ACC112 (cell line): ENCODE results near the gene S1PR5.
"Not testable (repeated sequence)": the region's sequence is repeated elsewhere in the genome, so short reads cannot be mapped to it uniquely, and the experiment has no call there.

Source experiments
- H2AFZ ChIP-seq: fragments of 200-600 bp; sonication (generic); one replicate; pipeline ENCODE4 v1.6.0; 2017; ENCODE audit warnings: antibody characterized with exemption, low read length; ENCODE audit not compliant: unreplicated experiment
- H3K27ac ChIP-seq: fragments of 200-600 bp; sonication (generic); 2 replicates; pipeline ENCODE4 v1.5.1; 2014; ENCODE audit warnings: low read depth, mild to moderate bottlenecking, antibody characterized with exemption, low read length, moderate library complexity
- H3K27me3 ChIP-seq: fragments of 200-600 bp; sonication (generic); 2 replicates; pipeline ENCODE4 v1.6.1; 2014; ENCODE audit warnings: mild to moderate bottlenecking, antibody characterized with exemption, low read length, moderate library complexity, mixed read lengths; ENCODE audit not compliant: insufficient read depth
- H3K36me3 ChIP-seq: fragments of 200-600 bp; sonication (generic); 2 replicates; pipeline ENCODE4 v1.6.1; 2016; ENCODE audit warnings: mild to moderate bottlenecking, antibody characterized with exemption, low read length, moderate library complexity, mixed read lengths; ENCODE audit not compliant: insufficient read depth
- H3K4me1 ChIP-seq: fragments of 200-600 bp; sonication (generic); one replicate; pipeline ENCODE4 v1.6.1; 2016; ENCODE audit warnings: low read length, mixed read lengths; ENCODE audit not compliant: insufficient read depth, unreplicated experiment, control insufficient read depth
- H3K4me3 ChIP-seq: fragments of 200-600 bp; sonication (generic); 2 replicates; pipeline ENCODE4 v1.5.1; 2014; ENCODE audit warnings: mild to moderate bottlenecking, low read depth, low read length
- H3K79me2 ChIP-seq: fragments of 200-600 bp; sonication (generic); one replicate; pipeline ENCODE4 v1.6.0; 2016; ENCODE audit warnings: low read length; ENCODE audit not compliant: control insufficient read depth, unreplicated experiment, insufficient read depth

S1PR5 gene

GRCh38 chr19:10544753-10545251 is 27.6 kb upstream of the S1PR5 start:
- peak overlapping the region; percentile 90 for H3K4me3 ChIP-seq
- no peaks in the 10 kb centered on the region for H3K36me3 ChIP-seq
- H3K79me2 ChIP-seq, result peaks cover 7% of the 10 kb centered on the region
- H3K27ac ChIP-seq, result no peak overlapping the region
- H3K27me3 ChIP-seq, result no peaks in the 10 kb centered on the region
- peaks cover 3% of the 10 kb centered on the region for H3K4me1 ChIP-seq
- no peak overlapping the region for H2AFZ ChIP-seq

GRCh38 chr19:10544242-10544752 is 27.1 kb upstream of the S1PR5 start:
- no peaks in the 10 kb centered on the region for H3K36me3 ChIP-seq
- H3K4me3 ChIP-seq, result peak overlapping the region; percentile 90
- no peak overlapping the region; the same call in 1 of the 2 replicates for H3K27ac ChIP-seq
- peak overlapping the region; percentile 85 for H2AFZ ChIP-seq
- peaks cover 3% of the 10 kb centered on the region for H3K4me1 ChIP-seq
- no peaks in the 10 kb centered on the region for H3K27me3 ChIP-seq
- H3K79me2 ChIP-seq, result peaks cover 7% of the 10 kb centered on the region

GRCh38 chr19:10543420-10544241 is 26.4 kb upstream of the S1PR5 start, which contains the start of gene ATG4D:
Gene ATG4D, plus strand, starts transcription at chr19:10543904. Its CDS starts 187 bp downstream, at chr19:10544091.
- Histone ChIP-seq H3K79me2 (peaks cover 7% of the 10 kb centered on the region), H3K36me3 (no peaks in the 10 kb centered on the region), H3K27me3 (no peaks in the 10 kb centered on the region), H3K4me3 (peak within 1 kb of the TSS; percentile 90), H3K27ac (no peak within 1 kb of the TSS; the same call in 1 of the 2 replicates), H3K4me1 (peaks cover 3% of the 10 kb centered on the region), H2AFZ (peak within 1 kb of the TSS; percentile 85)

- peaks cover 3% of the 10 kb centered on the region for H3K4me1 ChIP-seq
- H3K27ac ChIP-seq, result no peak overlapping the region
- no peaks in the 10 kb centered on the region for H3K27me3 ChIP-seq
- no peaks in the 10 kb centered on the region for H3K36me3 ChIP-seq
- peaks cover 7% of the 10 kb centered on the region for H3K79me2 ChIP-seq
- H2AFZ ChIP-seq, result no peak overlapping the region
- H3K4me3 ChIP-seq, result peak overlapping the region; percentile 90
These were observed 25.8 kb upstream of the S1PR5 start for GRCh38 chr19:10543059-10543419.

- H2AFZ ChIP-seq, H3K79me2 ChIP-seq, H3K27me3 ChIP-seq, H3K36me3 ChIP-seq, H3K27ac ChIP-seq, H3K4me1 ChIP-seq, H3K4me3 ChIP-seq: not testable (repeated sequence)
These were observed 21.8 kb upstream of the S1PR5 start for GRCh38 chr19:10539016-10539415.

- H3K36me3 ChIP-seq, result no peaks in the 10 kb centered on the region
- no peaks in the 10 kb centered on the region for H3K27me3 ChIP-seq
- H3K4me3 ChIP-seq, result no peak overlapping the region
- no peak overlapping the region for H2AFZ ChIP-seq
- H3K79me2 ChIP-seq, result no peaks in the 10 kb centered on the region
- H3K27ac ChIP-seq, result no peak overlapping the region
- H3K4me1 ChIP-seq, result peaks cover 2% of the 10 kb centered on the region
These were observed 21.1 kb upstream of the S1PR5 start for GRCh38 chr19:10538204-10538983.

- no peak overlapping the region for H2AFZ ChIP-seq
- no peak overlapping the region for H3K4me3 ChIP-seq
- H3K4me1 ChIP-seq, result no peaks in the 10 kb centered on the region
- H3K36me3 ChIP-seq, result no peaks in the 10 kb centered on the region
- no peaks in the 10 kb centered on the region for H3K79me2 ChIP-seq
- H3K27ac ChIP-seq, result no peak overlapping the region
- no peaks in the 10 kb centered on the region for H3K27me3 ChIP-seq
These were observed 20.4 kb upstream of the S1PR5 start for GRCh38 chr19:10537668-10538067.

- H3K36me3 ChIP-seq, result no peaks in the 10 kb centered on the region
- no peak overlapping the region for H3K27ac ChIP-seq
- H2AFZ ChIP-seq, result no peak overlapping the region
- H3K79me2 ChIP-seq, result no peaks in the 10 kb centered on the region
- H3K4me1 ChIP-seq, result no peaks in the 10 kb centered on the region
- H3K4me3 ChIP-seq, result no peak overlapping the region
- H3K27me3 ChIP-seq, result no peaks in the 10 kb centered on the region
These were observed 18.4 kb upstream of the S1PR5 start for GRCh38 chr19:10535613-10536012.

GRCh38 chr19:10533646-10534386 is 16.6 kb upstream of the S1PR5 start:
- Histone ChIP-seq H3K36me3 (no peaks in the 10 kb centered on the region), H3K79me2 (no peaks in the 10 kb centered on the region), H3K27me3 (no peaks in the 10 kb centered on the region), H3K4me3 (no peak overlapping the region), H2AFZ (no peak overlapping the region), H3K27ac (peak overlapping the region; percentile 55), H3K4me1 (no peaks in the 10 kb centered on the region)

GRCh38 chr19:10532457-10532856 is 15.2 kb upstream of the S1PR5 start:
- H3K27me3 ChIP-seq, result no peaks in the 10 kb centered on the region
- H3K27ac ChIP-seq, result no peak overlapping the region
- H2AFZ ChIP-seq, result no peak overlapping the region

More at GRCh38 chr19:10532457-10532856, 15.2 kb upstream of the S1PR5 start:
- Histone ChIP-seq H3K36me3 (no peaks in the 10 kb centered on the region), H3K4me3 (no peak overlapping the region), H3K4me1 (no peaks in the 10 kb centered on the region), H3K79me2 (no peaks in the 10 kb centered on the region)
